ENCODE measurements around the gene RASSF1. TPM values are rescaled to one million over a fixed set of nuclear protein-coding genes. Genes with fewer than 3 reads are reported as not detected.

RASSF1 gene
- total and polyA plus RNA-seq, 10 of the 15 experiments (the other 5 are each of a cell fraction or from before 2014, with no cell fraction given): 4.4 to 59.6 (median 37.2) TPM

DNA sequence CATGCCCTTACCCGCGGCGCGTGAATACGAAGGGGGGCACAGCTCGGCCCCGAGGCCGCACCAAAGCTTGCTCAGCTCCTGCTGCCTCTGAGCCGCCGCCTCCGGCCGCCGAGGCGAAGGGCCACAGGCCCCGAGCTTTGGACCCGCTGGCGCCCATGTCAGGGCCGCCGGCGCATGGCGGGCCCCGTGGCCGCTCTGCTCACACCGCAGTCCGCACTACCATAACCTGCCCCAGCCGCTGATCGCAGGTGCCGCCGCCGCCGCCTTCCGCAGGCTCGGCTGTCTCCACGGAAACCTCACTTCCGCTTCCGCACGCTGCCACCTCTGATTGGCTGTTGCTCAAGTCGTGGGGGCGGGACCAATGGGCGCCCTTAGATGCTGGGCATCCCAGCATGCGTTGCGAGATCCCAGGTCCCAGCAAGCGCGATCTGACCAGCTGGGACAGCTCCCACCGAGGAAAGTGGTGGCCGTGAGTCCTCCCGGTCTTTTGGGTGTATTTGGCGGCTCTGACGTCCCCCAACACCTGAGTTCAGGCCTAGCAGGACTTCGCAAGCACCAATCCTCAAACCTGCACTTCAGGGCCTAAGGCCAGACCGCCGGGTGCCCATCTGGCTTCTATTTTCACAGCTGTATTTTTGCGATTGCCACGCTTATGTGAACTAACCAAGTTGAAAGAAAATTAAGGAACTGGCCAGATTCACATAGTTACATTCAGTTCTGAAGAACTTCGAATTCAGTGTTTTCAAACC is 12.5 kb downstream of the RASSF1 start, which contains the start of gene TUSC2 (continued):
- TF ChIP-seq, protein P1, sequence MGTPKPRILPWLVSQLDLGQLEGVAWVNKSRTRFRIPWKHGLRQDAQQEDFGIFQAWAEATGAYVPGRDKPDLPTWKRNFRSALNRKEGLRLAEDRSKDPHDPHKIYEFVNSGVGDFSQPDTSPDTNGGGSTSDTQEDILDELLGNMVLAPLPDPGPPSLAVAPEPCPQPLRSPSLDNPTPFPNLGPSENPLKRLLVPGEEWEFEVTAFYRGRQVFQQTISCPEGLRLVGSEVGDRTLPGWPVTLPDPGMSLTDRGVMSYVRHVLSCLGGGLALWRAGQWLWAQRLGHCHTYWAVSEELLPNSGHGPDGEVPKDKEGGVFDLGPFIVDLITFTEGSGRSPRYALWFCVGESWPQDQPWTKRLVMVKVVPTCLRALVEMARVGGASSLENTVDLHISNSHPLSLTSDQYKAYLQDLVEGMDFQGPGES (IDR thresholded peaks at IDR 0.05): peak; percentile 71
- no peak for TF ChIP-seq NFXL1 (IDR thresholded peaks at IDR 0.05; ENCODE audit: borderline replicate concordance)
- peak; percentile 79 for TF ChIP-seq POLR2AphosphoS5 (IDR thresholded peaks at IDR 0.05; ENCODE audit: low read length)
- TF ChIP-seq, protein P2, sequence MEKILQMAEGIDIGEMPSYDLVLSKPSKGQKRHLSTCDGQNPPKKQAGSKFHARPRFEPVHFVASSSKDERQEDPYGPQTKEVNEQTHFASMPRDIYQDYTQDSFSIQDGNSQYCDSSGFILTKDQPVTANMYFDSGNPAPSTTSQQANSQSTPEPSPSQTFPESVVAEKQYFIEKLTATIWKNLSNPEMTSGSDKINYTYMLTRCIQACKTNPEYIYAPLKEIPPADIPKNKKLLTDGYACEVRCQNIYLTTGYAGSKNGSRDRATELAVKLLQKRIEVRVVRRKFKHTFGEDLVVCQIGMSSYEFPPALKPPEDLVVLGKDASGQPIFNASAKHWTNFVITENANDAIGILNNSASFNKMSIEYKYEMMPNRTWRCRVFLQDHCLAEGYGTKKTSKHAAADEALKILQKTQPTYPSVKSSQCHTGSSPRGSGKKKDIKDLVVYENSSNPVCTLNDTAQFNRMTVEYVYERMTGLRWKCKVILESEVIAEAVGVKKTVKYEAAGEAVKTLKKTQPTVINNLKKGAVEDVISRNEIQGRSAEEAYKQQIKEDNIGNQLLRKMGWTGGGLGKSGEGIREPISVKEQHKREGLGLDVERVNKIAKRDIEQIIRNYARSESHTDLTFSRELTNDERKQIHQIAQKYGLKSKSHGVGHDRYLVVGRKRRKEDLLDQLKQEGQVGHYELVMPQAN (conservative IDR thresholded peaks at IDR 0.05): peak; percentile 95
- TF ChIP-seq, protein P3, sequence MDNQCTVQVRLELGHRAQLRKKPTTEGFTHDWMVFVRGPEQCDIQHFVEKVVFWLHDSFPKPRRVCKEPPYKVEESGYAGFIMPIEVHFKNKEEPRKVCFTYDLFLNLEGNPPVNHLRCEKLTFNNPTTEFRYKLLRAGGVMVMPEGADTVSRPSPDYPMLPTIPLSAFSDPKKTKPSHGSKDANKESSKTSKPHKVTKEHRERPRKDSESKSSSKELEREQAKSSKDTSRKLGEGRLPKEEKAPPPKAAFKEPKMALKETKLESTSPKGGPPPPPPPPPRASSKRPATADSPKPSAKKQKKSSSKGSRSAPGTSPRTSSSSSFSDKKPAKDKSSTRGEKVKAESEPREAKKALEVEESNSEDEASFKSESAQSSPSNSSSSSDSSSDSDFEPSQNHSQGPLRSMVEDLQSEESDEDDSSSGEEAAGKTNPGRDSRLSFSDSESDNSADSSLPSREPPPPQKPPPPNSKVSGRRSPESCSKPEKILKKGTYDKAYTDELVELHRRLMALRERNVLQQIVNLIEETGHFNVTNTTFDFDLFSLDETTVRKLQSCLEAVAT (IDR thresholded peaks at IDR 0.05): 0 out of 2 replicates have a peak, but pooled peaks have one; percentile 28

Measured in GM12878 (cell line).